PC-3 (cell line): ENCODE results near the gene PLEKHM2. TPM values are rescaled to one million over a fixed set of nuclear protein-coding genes. Genes with fewer than 3 reads are reported as not detected.

Experiments
- ATAC-seq: fragments of 200-7000 bp; cut with Tn5 transposase; 2 replicates; pipeline ENCODE4 v1.9.1; 2020; ENCODE audit warnings: mild to moderate bottlenecking, moderate library complexity
- BruUV-seq: library from RNA; stranded (reverse); fragments of 400-500 nt; replicated peaks from 2 replicates; lab custom pipeline; 2021; lab: Mats Ljungman, UMichigan
- CTCF ChIA-PET: fragments of 300-600 bp; sonication (Branson Sonifier 250); formaldehyde crosslinking; loops from one replicate; lab custom pipeline; 2022; ENCODE audit warnings: antibody characterized with exemption; lab: Charles Lee
- POLR2A ChIA-PET: fragments of 300-600 bp; sonication (Branson Sonifier 250); formaldehyde crosslinking; loops from one replicate; lab custom pipeline; 2022; ENCODE audit warnings: antibody characterized with exemption; ENCODE audit not compliant: unreplicated experiment; lab: Charles Lee
- DNase-seq: peaks from one replicate; pipeline ENCODE4 v3.0.0-alpha.2; 2015
- H2AFZ ChIP-seq: fragments of 300-600 bp; sonication (generic); 2 replicates; pipeline ENCODE4 v1.6.0; 2016; ENCODE audit warnings: antibody characterized with exemption, low read length
- H3F3A ChIP-seq: fragments of 300-600 bp; sonication (generic); one replicate; pipeline ENCODE4 v1.6.0; 2017; ENCODE audit warnings: antibody characterized with exemption, low read length, control low read depth, mild to moderate bottlenecking; ENCODE audit not compliant: unreplicated experiment
- H3K27ac ChIP-seq: fragments of 300-600 bp; sonication (generic); 2 replicates; pipeline ENCODE4 v1.5.1; 2016; ENCODE audit warnings: mild to moderate bottlenecking, low read length
- H3K27me3 ChIP-seq: fragments of 300-600 bp; sonication (generic); 2 replicates; pipeline ENCODE4 v1.6.1; 2016; ENCODE audit warnings: low read length, mixed read lengths
- H3K36me3 ChIP-seq: fragments of 300-600 bp; sonication (generic); 2 replicates; pipeline ENCODE4 v1.6.1; 2016; ENCODE audit warnings: low read depth, mixed run types, low read length, mixed read lengths
- H3K4me1 ChIP-seq: fragments of 300-600 bp; sonication (generic); 2 replicates; pipeline ENCODE4 v1.5.1; 2016; ENCODE audit warnings: low read length; ENCODE audit not compliant: insufficient read depth
- H3K4me2 ChIP-seq: fragments of 300-600 bp; sonication (generic); 2 replicates; pipeline ENCODE4 v1.6.0; 2016; ENCODE audit warnings: low read length
- H3K4me3 ChIP-seq: fragments of 300-600 bp; sonication (generic); 2 replicates; pipeline ENCODE4 v1.5.1; 2016; ENCODE audit warnings: mild to moderate bottlenecking, low read length, mixed read lengths
- H3K79me2 ChIP-seq: fragments of 300-600 bp; sonication (generic); 2 replicates; pipeline ENCODE4 v1.6.1; 2017; ENCODE audit warnings: low read length, mixed read lengths
- H3K9ac ChIP-seq: fragments of 300-600 bp; sonication (generic); 2 replicates; pipeline ENCODE4 v1.6.0; 2016; ENCODE audit warnings: mild to moderate bottlenecking, low read length
- H3K9me2 ChIP-seq: fragments of 300-600 bp; sonication (generic); replicated peaks from 2 replicates; pipeline ENCODE4 v1.6.1; 2016; ENCODE audit warnings: mixed run types, low read length, mixed read lengths
- H3K9me3 ChIP-seq: fragments of 300-600 bp; sonication (generic); 2 replicates; pipeline ENCODE4 v1.6.1; 2016; ENCODE audit warnings: low read length, mixed read lengths
- H4K20me1 ChIP-seq: fragments of 300-600 bp; sonication (generic); 2 replicates; pipeline ENCODE4 v1.6.1; 2016; ENCODE audit warnings: low read length, mixed read lengths
- CTCF ChIP-seq: fragments of 300-600 bp; sonication (generic); conservative IDR thresholded peaks from 2 replicates; pipeline ENCODE4 v1.5.1; 2017; ENCODE audit warnings: antibody characterized with exemption, low read depth, mild to moderate bottlenecking, low read length
- EZH2 ChIP-seq: fragments of 300-600 bp; sonication (generic); IDR thresholded peaks from one replicate; pipeline ENCODE4 v1.6.1; 2017; ENCODE audit warnings: antibody characterized with exemption, mild to moderate bottlenecking, low read length; ENCODE audit not compliant: unreplicated experiment
- EZH2phosphoT487 ChIP-seq: fragments of 300-600 bp; sonication (generic); IDR thresholded peaks from 2 replicates; pipeline ENCODE4 v1.6.1; 2018; ENCODE audit warnings: mild to moderate bottlenecking, antibody characterized with exemption, low read length, borderline replicate concordance
- intact Hi-C: fragments of 100-400 bp; cut with micrococcal nuclease; formaldehyde crosslinking; loops from 2 replicates; pipeline ENCODE4 v1.9.0; 2023
- total RNA-seq: library from RNA; depleted of rRNA; stranded (reverse); fragments of >200 nt; gene quantifications from 2 replicates; pipeline ENCODE4 v1.2.3, GENCODE V29; 2014

PLEKHM2 gene
- total RNA-seq, 1 experiment from 2014 or later = 31.3 TPM

- TF ChIP-seq CTCF = no peak
- no peak for TF ChIP-seq EZH2
- POLR2A ChIA-PET = no interaction called here
- no peak overlapping the region for H3K4me2 ChIP-seq
- H4K20me1 ChIP-seq = no peaks in the 10 kb centered on the region
- H3K4me1 ChIP-seq = peaks cover 9% of the 10 kb centered on the region
- no peak overlapping the region for H2AFZ ChIP-seq
- intact Hi-C loops = no loop called here
- H3K4me3 ChIP-seq = no peak overlapping the region
- H3K27ac ChIP-seq = no peak overlapping the region
- no TSS peak for BruUV-seq
- no peak overlapping the region for H3K9ac ChIP-seq
- H3K9me2 ChIP-seq = no peaks in the 10 kb centered on the region
- no peaks in the 10 kb centered on the region for H3K27me3 ChIP-seq
- DNase-seq = no peak
- no peaks in the 10 kb centered on the region for H3K79me2 ChIP-seq
- CTCF ChIA-PET = no interaction called here
- ATAC-seq = no peak
- no peaks in the 10 kb centered on the region for H3F3A ChIP-seq
- no peaks in the 10 kb centered on the region for H3K9me3 ChIP-seq
- peaks cover 40% of the 10 kb centered on the region for H3K36me3 ChIP-seq
Measured at GRCh38 chr1:15770313-15770962, 86.3 kb downstream of the PLEKHM2 start.

GRCh38 chr1:15771836-15772515, 87.9 kb downstream of the PLEKHM2 start:
- no peaks in the 10 kb centered on the region for H4K20me1 ChIP-seq
- H3K4me2 ChIP-seq = no peak overlapping the region
- no peaks in the 10 kb centered on the region for H3F3A ChIP-seq
- no peaks in the 10 kb centered on the region for H3K79me2 ChIP-seq
- H3K4me1 ChIP-seq = no peaks in the 10 kb centered on the region
- CTCF ChIA-PET = no interaction called here
- intact Hi-C loops = no loop called here
- TF ChIP-seq EZH2phosphoT487 (no peak), CTCF (no peak), EZH2 (no peak)
- H3K27me3 ChIP-seq = no peaks in the 10 kb centered on the region
- DNase-seq (no peak), ATAC-seq (no peak)
- no peaks in the 10 kb centered on the region for H3K9me3 ChIP-seq
- H3K36me3 ChIP-seq = peaks cover 50% of the 10 kb centered on the region
- no peak overlapping the region for H2AFZ ChIP-seq
- no TSS peak for BruUV-seq
- H3K9ac ChIP-seq = no peak overlapping the region
- no peak overlapping the region for H3K4me3 ChIP-seq
- H3K27ac ChIP-seq = no peak overlapping the region
- POLR2A ChIA-PET = no interaction called here
- H3K9me2 ChIP-seq = no peaks in the 10 kb centered on the region

GRCh38 chr1:15775706-15776105, 91.6 kb downstream of the PLEKHM2 start:
- no peaks in the 10 kb centered on the region for H3F3A ChIP-seq
- no peaks in the 10 kb centered on the region for H3K27me3 ChIP-seq
- no peak for DNase-seq
- peaks cover 36% of the 10 kb centered on the region for H3K36me3 ChIP-seq
- intact Hi-C loops = no loop called here
- TF ChIP-seq CTCF = no peak
- no peak for TF ChIP-seq EZH2phosphoT487
- no peak for TF ChIP-seq EZH2
- H3K9me2 ChIP-seq = no peaks in the 10 kb centered on the region
- no peak overlapping the region for H2AFZ ChIP-seq
- ChIA-PET POLR2A (no interaction called here), CTCF (no interaction called here)
- no peaks in the 10 kb centered on the region for H4K20me1 ChIP-seq
- no peaks in the 10 kb centered on the region for H3K9me3 ChIP-seq
- peaks cover 7% of the 10 kb centered on the region for H3K4me1 ChIP-seq
- no peak overlapping the region for H3K4me2 ChIP-seq
- no TSS peak for BruUV-seq
- H3K79me2 ChIP-seq = no peaks in the 10 kb centered on the region
- H3K27ac ChIP-seq = no peak overlapping the region
- no peak overlapping the region for H3K9ac ChIP-seq
- ATAC-seq = no peak
- H3K4me3 ChIP-seq = no peak overlapping the region
